ENCODE data around the gene KANSL1.

GRCh38 chr17:46151762-46152161 lies 41.5 kb downstream of the KANSL1 start:
- TF ChIP-seq, protein P1, sequence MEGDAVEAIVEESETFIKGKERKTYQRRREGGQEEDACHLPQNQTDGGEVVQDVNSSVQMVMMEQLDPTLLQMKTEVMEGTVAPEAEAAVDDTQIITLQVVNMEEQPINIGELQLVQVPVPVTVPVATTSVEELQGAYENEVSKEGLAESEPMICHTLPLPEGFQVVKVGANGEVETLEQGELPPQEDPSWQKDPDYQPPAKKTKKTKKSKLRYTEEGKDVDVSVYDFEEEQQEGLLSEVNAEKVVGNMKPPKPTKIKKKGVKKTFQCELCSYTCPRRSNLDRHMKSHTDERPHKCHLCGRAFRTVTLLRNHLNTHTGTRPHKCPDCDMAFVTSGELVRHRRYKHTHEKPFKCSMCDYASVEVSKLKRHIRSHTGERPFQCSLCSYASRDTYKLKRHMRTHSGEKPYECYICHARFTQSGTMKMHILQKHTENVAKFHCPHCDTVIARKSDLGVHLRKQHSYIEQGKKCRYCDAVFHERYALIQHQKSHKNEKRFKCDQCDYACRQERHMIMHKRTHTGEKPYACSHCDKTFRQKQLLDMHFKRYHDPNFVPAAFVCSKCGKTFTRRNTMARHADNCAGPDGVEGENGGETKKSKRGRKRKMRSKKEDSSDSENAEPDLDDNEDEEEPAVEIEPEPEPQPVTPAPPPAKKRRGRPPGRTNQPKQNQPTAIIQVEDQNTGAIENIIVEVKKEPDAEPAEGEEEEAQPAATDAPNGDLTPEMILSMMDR (IDR thresholded peaks at IDR 0.05; ENCODE audit: insufficient read depth, low read depth, low read length) = no peak
- no peak for TF ChIP-seq EZH2 (IDR thresholded peaks at IDR 0.05; ENCODE audit: insufficient read depth, low read length)
